GM18951 (cell line): ENCODE measurements around the gene GLYATL1.
"Not testable (repeated sequence)": the region's sequence is repeated elsewhere in the genome, so short reads cannot be mapped to it uniquely, and the experiment has no call there.

Experiments
- POLR2A ChIP-seq: IDR thresholded peaks from 4 replicates; pipeline ENCODE4 v1.6.1; 2011; ENCODE audit warnings: mild to moderate bottlenecking; ENCODE audit not compliant: insufficient read length, insufficient read depth; ENCODE audit errors: extremely low read depth
- in situ Hi-C: fragments of 300-500 bp; cut with MboI; formaldehyde crosslinking; loops from one replicate; pipeline ENCODE4 v1.12.0; 2022; ENCODE audit warnings: low sequenced_read_pairs, mixed read lengths, inconsistent platforms; ENCODE audit not compliant: unreplicated experiment

GLYATL1 gene

GRCh38 chr11:58994171-58994570, 54.9 kb downstream of the GLYATL1 start:
- TF ChIP-seq POLR2A, result no peak
- in situ Hi-C loops, result no loop called here

- no peak for TF ChIP-seq POLR2A
Measured at GRCh38 chr11:58998480-58999290, 59.4 kb downstream of the GLYATL1 start.

GRCh38 chr11:58999291-58999680, 60.0 kb downstream of the GLYATL1 start:
- no peak for TF ChIP-seq POLR2A
- in situ Hi-C loops, result no loop called here

More at GRCh38 chr11:58998480-58999290, 59.4 kb downstream of the GLYATL1 start:
- in situ Hi-C loops, result no loop called here

- TF ChIP-seq POLR2A, result no peak
- in situ Hi-C loops, result no loop called here
Measured at GRCh38 chr11:59000003-59000402, 60.7 kb downstream of the GLYATL1 start.

GRCh38 chr11:59002006-59002405, 62.7 kb downstream of the GLYATL1 start:
- in situ Hi-C loops, result not testable (repeated sequence)
